Thoracic aorta (tissue), 2 donors: Measurements from ENCODE around the gene PES1. TPM values are rescaled to one million over a fixed set of nuclear protein-coding genes. Genes with fewer than 3 reads are reported as not detected.
"Not testable (repeated sequence)": the region's sequence is repeated elsewhere in the genome, so short reads cannot be mapped to it uniquely, and the experiment has no call there.

Experiments
- ATAC-seq: fragments of 150-250 bp; one replicate; pipeline ENCODE4 v1.8.0; 2017; ENCODE audit warnings: low read depth; ENCODE audit not compliant: insufficient number of reproducible peaks, low FRiP score
- DNase-seq: peaks from one replicate; pipeline ENCODE4 v3.0.0-alpha.2; 2020; ENCODE audit warnings: low spot score
- H3K27ac ChIP-seq, 2 donors: fragments of 200-600 bp; sonication (generic); 1 replicate in 1 of 2; 2 replicates in 1 of 2; pipeline ENCODE4 v1.5.1; 2016; ENCODE audit warnings: mild to moderate bottlenecking in 2 of 2, moderate library complexity in 2 of 2
- H3K27me3 ChIP-seq: fragments of 200-600 bp; sonication (generic); replicated peaks from 2 replicates; pipeline ENCODE4 v1.6.0; 2016; ENCODE audit warnings: mild to moderate bottlenecking; ENCODE audit not compliant: insufficient read depth
- H3K36me3 ChIP-seq: fragments of 200-600 bp; sonication (generic); one replicate; pipeline ENCODE4 v1.5.1; 2016
- H3K4me1 ChIP-seq, 2 donors: fragments of 200-600 bp; sonication (generic); 1 replicate in 1 of 2; 2 replicates in 1 of 2; pipeline versions ENCODE4 v1.5.1 to v1.6.0; 2016; ENCODE audit warnings: low read depth in 2 of 2, mild to moderate bottlenecking in 1 of 2; ENCODE audit not compliant: control insufficient read depth in 1 of 2
- H3K4me3 ChIP-seq: fragments of 200-600 bp; sonication (generic); 2 replicates; pipeline ENCODE4 v1.5.1; 2016; ENCODE audit warnings: mild to moderate bottlenecking
- H3K9me3 ChIP-seq: fragments of 200-600 bp; sonication (generic); 2 replicates; pipeline ENCODE4 v1.5.1; 2016
- CTCF ChIP-seq: fragments of 200-600 bp; sonication (generic); IDR thresholded peaks from one replicate; pipeline ENCODE4 v1.5.1; 2019; ENCODE audit warnings: antibody characterized with exemption
- total RNA-seq, 2 donors: library from RNA; depleted of rRNA; stranded (reverse); fragments of >200 nt; gene quantifications; one replicate each; pipeline versions ENCODE4 v1.1.0 to v1.2.3, GENCODE V29; 2016

The PES1 gene
- total RNA-seq, 2 donors from 2014 or later, result 30.5 to 58.6 TPM

GRCh38 chr22:30561402-30562189 is 30.1 kb downstream of the PES1 start:
- no peak overlapping the region for H3K27ac ChIP-seq
- H3K9me3 ChIP-seq, result no peaks in the 10 kb centered on the region
- DNase-seq, result no peak
- no peak for TF ChIP-seq CTCF
- H3K27me3 ChIP-seq, result no peaks in the 10 kb centered on the region
- H3K36me3 ChIP-seq, result no peaks in the 10 kb centered on the region
- H3K4me3 ChIP-seq, result no peak overlapping the region
- no peak for ATAC-seq
- H3K4me1 ChIP-seq, result no peaks in the 10 kb centered on the region

- not testable (repeated sequence) for H3K4me3 ChIP-seq, H3K36me3 ChIP-seq, H3K27me3 ChIP-seq, ATAC-seq, H3K4me1 ChIP-seq, H3K9me3 ChIP-seq, H3K27ac ChIP-seq, DNase-seq
Observed at GRCh38 chr22:30560643-30561202, 31.0 kb downstream of the PES1 start.

GRCh38 chr22:30559889-30560288 is 31.8 kb downstream of the PES1 start:
- ATAC-seq, result no peak
- Histone ChIP-seq H3K4me3 (no peak overlapping the region), H3K4me1 (no peaks in the 10 kb centered on the region), H3K36me3 (no peaks in the 10 kb centered on the region), H3K9me3 (no peaks in the 10 kb centered on the region), H3K27me3 (no peaks in the 10 kb centered on the region), H3K27ac (no peak overlapping the region)
- no peak for DNase-seq
- TF ChIP-seq CTCF, result no peak

- Histone ChIP-seq H3K27me3 (no peaks in the 10 kb centered on the region), H3K4me3 (no peak overlapping the region), H3K9me3 (no peaks in the 10 kb centered on the region), H3K36me3 (no peaks in the 10 kb centered on the region), H3K27ac (no peak overlapping the region), H3K4me1 (no peaks in the 10 kb centered on the region)
- ATAC-seq (no peak), DNase-seq (no peak)
- TF ChIP-seq CTCF, result no peak
Observed at GRCh38 chr22:30557243-30557642, 34.5 kb downstream of the PES1 start.

- DNase-seq, result no peak
Observed at GRCh38 chr22:30556388-30556787, 35.3 kb downstream of the PES1 start.

More at GRCh38 chr22:30556388-30556787, 35.3 kb downstream of the PES1 start:
- Histone ChIP-seq H3K36me3 (no peaks in the 10 kb centered on the region), H3K4me1 (no peaks in the 10 kb centered on the region), H3K27ac (no peak overlapping the region), H3K4me3 (no peak overlapping the region), H3K9me3 (no peaks in the 10 kb centered on the region), H3K27me3 (no peaks in the 10 kb centered on the region)
- no peak for ATAC-seq
- no peak for TF ChIP-seq CTCF
